ENCODE data around the gene WWOX.
A peak's percentile ranks its signal among the peaks of the same experiment; 100 is the strongest.

Gene WWOX

DNA sequence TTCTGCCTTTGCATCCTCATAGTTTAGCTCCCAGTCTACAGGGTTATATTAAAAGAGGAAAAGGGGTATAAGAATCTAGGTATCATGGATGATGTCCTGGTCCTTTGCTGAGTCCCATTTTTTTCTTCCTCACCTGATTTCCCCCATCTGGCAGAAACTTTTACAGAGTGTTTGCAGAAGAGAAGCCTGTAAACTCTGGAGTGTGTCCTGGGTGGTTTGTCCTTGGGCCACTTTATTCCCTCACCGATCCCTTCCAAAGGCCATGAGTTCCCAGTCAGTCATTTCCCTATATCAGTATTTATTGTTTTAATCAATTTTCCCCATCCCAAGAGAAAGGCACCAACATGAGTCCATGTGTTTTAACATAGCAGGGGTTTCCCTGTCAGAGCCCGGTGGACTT, 638.2 kb downstream of the WWOX start:
- DNase-seq (ENCODE audit: low read depth in 3 of 3): no peak

DNA sequence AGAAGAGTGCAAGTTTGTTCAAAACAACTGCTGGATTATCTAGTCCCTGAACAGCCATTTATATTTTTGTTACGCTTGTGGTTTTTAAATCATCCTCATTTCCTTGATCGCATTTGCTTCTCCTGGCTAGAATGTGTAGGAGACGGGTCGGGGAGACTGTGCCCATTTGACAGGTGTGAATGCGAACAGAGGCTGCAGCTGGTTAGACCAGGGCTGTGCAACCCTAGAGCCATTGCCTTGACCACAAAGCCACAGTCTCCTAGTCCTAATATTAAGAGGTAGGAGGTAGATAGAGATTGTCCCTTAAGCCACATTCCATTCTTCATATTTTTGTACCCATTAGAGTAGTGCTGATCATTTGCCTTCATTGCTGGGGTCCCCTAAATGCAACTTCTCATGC, 639.1 kb downstream of the WWOX start:
- DNase-seq (ENCODE audit: low read depth in 3 of 3): no peak

DNA sequence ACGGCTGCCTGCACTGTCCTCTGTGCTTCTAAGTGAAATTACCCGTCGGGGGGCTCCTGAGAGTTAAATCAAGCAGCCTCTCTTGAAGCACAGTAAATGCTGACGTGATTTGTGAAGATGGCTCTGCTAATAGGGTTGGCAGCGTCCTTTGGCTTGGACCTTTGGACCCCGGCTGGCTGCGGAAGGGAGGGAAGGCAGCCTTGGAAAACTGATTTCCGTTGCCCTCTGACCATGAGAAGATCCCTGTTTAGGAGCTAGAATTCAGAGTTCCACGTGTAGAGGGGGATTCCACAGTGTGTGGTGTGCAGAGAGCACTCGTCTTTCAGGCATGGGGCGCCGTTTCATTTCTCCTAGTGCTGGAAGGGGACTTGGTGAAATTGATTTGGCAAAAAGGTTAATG, 640.8 kb downstream of the WWOX start:
- DNase-seq (ENCODE audit: low read depth in 3 of 3): no peak

DNA sequence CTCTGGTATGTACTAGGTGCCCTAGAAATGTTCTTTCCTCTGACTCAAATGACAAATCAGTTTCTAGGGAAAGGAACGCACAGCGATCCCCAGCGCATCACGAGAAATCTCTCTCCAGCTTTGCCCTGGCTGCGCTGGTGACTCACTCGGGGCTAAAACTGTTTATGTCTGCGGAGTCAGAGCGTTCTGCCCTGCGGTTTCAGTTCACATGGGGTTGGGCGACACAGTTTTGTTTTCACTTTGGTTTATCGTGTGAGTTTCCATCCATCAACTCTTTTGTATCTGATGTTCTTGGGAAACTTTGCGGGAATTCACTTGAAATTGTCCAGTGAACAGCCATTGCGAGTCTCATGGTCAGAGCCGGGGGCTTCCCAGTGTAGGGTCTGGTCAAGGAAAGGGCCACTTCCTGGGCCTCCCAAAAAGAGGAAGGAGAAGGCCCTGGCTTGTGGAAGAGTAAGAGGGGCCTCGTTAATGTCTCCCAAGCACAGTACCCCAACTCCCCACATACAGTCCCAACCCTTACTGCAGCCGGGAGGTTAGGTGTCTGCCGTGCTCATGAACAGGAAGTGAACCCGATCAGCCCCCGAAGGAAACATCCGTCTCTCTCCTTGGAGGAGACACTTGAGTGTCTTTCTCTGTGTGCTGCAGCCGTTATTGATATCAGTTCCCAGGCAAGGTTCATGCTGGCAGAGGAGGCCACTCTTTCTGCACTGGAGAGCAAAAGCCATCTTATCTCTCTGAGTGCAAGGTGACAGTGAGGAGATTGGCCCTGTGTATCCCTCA, 643.2 kb downstream of the WWOX start:
- peak; percentile 67 to 76 (median 68) for DNase-seq (ENCODE audit: low read depth in 3 of 3)

DNA sequence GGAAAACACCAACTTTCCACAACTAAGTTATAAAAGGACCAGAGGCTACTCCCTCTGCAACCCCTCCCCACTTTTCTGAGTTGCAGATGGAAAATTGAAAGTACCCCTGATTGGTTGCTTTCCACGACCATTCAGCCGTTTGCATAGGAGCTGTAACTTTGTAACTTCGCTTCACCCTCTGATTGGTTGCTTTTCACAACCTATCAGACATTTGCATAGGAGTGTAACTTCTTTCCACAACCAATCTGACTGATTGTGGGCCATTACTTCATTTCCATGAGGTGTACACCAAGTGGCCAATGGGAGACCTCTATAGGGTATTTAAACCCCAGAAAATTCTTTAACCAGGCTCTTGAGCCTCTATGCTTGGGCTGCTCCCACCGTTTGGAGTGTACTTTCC, 644.1 kb downstream of the WWOX start:
- no peak for DNase-seq (ENCODE audit: low read depth in 3 of 3)

DNA sequence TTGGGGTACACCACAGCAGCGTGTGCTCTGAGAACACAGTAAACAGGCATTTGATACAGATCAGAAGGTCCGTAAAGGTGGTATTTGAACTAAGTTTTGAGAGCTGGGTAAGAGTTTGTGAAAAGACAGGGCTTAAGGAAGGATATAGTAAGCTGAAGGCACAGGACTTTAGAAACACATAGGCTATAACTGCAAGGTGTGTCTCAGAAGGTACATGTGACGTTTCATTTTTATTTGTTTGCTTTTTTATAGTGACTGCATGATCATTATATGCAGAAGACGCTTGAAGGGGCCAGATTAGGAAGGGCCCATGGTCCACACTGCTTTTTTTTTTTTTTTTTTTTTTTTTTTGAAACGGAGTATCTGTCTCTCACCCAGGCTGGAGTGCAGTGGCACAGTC, 644.6 kb downstream of the WWOX start:
- DNase-seq (ENCODE audit: low read depth in 3 of 3): no peak

DNA sequence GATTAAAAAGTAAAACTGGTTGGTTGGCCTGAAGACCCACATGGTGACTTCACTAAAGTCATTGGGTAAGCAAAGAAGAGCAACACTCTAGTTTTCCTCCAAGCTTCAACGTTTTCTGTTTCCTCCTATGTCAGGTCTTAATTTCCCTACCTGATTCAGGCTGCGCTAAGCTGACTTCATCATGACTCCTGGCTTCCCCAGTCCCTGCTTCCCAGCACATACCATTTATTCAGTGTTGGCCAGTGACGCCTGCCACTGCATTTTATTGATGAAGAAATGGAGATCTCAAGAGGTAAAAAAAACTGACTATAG, 645.3 kb downstream of the WWOX start:
- no peak for DNase-seq (ENCODE audit: low read depth in 3 of 3)

DNA sequence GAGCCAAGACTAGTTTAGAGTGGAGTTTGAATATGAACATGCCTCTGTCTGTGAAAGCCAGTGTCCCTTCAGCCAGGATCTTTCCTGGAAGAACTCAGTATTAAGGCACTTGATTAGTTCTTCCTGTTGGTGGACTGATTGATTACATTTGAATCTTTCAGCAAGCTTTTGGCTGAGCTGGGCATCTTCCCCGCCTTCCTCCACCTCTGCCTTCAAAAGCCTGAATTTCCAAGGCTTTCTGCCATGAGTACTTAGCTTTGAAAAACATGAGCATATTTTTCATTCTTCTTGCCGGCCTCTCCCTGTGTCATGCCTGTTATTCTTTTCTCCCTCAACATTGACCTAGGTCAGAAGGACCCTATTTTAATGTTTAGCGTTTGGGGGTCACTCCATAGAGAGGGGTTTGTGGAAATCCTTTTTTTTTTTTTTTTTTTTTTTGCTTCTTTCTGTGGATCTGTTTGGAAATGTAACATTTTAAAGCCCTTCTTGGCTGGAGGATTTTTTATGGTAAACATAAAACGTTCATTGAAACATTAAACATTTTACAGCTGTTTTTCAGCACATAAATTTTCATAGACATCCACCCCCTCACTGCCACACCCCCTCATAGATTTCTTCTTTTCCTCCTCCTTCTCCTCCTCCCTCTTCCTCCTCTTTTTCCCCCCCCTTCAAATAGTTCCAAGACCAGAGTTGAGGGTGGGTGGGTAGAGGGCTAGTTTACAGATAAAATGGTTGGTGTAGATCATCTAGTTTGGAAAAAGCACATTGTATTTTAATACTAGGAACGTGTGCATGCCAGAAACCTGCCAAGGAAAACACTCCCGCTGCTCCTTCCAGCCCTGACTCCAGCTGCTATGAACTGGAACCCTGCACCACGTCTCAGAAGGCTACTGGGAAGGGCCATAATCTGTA, 645.9 kb downstream of the WWOX start:
- no peak for DNase-seq (ENCODE audit: low read depth in 3 of 3)

DNA sequence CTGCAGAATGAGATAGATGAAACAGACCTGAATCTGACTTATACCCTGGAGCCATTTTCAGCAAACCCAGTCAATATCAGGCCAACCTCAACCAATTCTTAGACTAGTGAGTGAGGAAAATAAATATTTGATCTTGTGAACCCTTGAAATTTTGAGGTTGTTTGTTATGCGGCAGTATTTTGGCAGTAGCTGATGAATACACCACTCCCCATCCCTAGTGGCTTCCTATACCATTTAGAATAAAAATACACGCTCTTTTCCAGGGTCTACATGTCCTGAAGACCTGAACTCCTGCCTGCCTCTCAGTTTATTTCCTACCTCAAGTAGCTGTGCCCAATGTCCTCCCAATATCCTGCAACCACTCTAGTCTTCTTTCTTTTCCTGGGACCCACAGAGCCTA, 647.3 kb downstream of the WWOX start:
- no peak for DNase-seq (ENCODE audit: low read depth in 3 of 3)

DNA sequence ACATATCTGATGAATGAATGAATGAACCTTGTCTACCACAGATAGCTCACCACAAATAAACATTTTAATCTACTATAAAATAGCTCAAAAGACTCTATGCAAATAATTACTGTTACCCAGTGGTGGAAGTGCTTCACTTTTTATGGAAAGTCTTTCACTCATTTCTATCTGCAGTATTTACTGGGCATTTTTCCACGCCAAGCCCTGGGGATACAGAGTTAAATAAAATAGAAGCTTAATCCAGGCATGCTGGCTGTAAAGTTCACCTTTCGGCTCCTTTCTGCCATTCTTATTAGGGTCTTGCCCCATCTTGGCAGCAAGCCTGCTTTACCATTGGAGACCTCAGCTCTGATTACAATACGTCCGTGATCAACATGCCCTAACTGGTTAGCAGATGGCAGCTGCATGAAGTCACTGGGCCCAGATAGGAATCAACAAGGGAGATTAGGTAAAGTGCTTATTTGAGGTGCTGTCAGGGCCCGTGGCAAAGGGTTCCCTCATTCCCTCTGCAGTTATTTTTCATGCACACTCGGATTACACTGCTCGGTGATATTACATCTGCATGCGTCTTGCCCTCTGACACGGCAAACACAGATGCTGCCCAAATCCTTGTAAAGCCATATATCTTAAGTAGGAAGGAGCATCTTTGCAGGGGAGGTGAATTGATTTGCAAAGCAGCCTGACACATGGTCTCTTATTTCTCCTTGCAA, 648.9 kb downstream of the WWOX start:
- DNase-seq (ENCODE audit: low read depth in 3 of 3): no peak

DNA sequence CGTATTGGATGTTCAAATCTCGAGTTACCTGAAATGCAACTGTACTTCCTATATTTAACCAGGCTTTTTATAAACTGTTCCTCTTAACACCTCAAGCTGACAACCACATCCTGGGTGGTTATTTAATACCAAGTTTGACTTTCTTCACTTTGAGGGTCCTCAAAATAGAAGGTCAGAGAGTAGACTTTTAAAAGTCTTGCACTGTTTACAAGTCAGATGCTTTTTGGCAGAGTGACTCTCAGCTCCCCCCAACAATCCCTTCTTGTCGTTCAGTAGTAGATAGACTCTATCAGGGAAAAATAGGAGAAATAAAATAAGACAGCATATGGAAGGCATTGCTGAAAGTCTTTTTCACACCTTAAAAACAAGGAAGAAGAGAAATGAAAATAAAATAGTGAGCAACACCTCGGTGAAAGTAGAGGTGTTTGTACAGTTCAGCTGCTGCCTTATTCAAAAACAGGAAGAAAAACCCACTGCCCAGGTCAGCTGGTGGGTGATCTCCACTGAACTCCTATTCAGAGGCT, 650.4 kb downstream of the WWOX start:
- no peak for DNase-seq (ENCODE audit: low read depth in 3 of 3)

DNA sequence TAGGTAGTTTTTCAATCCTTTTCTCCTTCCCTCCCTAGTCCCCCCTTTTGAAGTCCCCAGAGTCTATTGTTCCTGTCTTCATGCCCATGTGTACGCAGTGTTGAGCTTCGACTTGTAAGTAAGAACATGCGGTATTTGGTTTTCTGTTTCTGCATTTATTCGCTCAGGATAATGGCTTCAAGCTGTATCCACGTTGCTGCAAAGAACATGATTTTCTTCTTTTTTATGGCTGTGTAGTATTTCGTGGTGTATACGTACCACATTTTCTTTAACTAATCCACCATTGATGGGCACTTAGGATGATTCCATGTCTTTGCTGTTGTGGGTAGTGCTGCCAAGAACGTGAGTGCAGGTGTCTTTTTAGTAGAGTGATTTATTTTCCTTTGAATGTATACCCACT, 651.2 kb downstream of the WWOX start:
- no peak for DNase-seq (ENCODE audit: low read depth in 3 of 3)

DNA sequence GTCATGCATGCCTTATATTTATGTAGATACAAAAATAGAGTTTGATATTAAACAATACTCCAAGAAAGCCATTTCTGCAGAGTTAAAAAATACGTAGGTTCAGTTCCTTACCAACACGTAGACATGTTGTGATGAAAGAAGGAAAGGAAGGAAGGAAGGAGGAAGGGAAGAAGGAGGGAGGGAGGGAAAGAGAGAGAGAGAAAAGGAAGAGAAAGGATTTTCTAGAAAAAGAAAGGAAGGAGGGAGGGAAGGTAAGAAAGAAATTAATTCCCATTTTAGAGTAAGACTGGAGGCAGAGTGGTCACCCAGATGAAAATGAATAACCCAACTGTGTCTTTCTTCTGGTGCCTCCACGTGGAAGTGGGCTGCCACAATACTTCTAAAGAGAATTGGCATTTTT, 652.1 kb downstream of the WWOX start:
- DNase-seq (ENCODE audit: low read depth in 3 of 3): no peak

DNA sequence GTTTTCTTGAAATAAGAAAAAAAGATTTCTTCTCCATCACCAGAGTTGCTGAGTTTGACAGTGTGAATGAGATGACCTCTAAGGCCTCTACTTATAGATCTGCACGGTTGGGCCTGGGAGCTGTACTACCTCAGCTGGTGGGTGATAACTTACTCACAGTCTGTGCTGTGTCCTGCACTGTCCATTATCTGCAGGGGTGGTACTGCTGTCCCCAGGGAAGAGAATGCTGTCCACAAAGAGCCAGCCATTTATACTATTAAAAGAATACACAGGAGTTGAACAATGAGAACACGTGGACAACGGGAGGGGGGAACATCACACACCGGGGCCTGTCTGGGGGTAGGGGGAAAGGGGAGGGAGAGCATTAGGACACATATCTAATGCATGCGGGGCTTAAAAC, 655.3 kb downstream of the WWOX start:
- no peak for DNase-seq (ENCODE audit: low read depth in 3 of 3)

DNA sequence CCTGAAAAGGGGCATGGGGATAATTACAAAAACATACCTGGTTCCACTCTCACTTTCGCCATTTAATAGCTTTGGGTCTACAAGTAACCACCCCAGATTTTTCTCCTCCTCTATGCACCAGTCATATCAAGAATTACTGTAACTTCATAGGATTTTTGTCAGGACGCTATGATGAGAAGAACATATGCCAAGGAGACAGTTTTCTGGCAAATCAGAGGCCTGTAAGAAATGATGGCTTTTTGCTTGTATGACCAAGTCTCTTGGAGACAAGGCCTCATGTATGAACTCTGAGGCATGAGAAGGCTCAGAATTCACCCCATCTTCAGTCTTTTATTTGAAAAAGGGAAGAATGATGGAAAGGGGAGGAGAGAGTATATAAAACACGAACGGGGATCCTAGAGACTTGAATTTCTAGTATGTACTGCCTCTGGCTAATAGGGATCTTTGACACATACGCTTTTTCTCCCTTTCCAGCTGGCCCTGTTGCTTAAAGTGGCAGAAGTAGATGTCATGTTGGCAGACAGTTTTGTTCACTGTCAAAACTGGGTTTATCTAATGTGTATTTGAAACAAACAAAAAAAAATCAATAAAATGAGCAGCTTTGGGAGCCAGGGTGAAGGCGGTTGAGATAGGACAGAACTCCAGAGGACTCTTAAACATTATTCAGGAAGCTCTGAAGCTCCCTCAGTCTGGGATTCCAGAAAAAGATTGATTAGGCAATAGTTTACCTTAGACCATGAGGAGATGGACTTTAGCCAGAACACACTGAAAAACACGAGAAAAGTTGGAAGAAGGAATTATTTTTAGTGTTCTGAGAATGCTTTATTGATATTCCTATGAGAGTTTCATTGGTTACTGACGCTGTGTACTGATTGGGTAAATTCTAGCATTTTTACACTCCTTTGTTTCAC, 656.6 kb downstream of the WWOX start:
- no peak for DNase-seq (ENCODE audit: low read depth in 3 of 3)

DNA sequence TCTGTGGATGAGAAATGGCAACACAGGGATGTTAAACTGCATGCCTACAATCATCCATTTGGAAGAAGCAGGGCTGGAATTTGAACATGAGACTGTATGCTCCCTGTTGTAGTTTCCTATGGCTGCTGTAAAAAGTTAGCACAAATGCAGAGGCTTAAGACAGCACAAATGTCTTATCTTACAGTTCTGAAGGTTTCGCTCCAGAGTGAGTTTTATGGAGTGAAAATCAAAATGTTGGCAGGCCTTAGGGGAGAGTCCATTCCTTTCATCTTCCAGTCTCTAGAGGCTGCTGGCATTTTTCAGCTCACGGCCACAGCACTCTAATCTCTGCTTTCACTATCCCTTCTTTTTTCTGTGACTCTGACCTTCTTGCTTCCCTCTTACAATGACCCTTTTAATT, 660.1 kb downstream of the WWOX start:
- no peak for DNase-seq (ENCODE audit: low read depth in 3 of 3)

DNA sequence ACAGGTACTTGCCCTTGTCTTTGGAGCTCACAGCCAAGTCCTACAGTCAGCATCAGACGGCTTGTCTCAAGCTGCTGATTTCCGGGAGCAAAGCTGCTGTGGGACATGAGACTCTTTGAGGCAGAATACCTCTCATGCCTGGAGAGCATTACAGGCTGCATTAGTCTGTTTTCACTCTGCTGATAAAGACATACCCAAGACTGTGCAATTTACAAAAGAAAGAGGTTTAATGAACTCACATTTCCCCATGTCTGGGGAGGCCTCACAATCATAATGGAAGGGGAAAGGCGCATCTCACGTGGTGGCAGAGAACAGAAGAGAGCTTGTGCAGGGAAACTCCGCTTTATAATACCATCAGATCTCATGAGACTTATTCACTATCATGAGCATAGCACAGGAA, 661.2 kb downstream of the WWOX start:
- no peak for DNase-seq (ENCODE audit: low read depth in 3 of 3)

DNA sequence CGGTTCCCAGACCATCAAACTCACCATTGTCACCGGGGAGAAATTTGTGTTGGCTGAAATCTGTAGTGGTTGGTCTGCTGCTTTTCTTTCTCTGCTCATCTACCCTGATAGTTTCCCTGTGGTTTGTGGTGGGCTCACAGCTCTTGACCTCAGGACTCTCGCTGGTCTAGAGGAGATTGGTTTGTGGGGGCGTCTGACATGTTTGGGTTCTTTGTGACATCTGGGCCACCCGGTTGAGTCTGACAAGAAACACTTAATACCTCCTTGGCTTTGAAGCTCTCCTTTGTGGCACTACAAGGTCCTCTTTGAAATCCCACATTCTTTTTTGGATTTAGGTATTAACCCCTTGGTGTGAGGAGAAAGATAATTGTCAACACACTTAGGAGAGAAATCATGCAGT, 662.0 kb downstream of the WWOX start:
- DNase-seq (ENCODE audit: low read depth in 3 of 3): no peak

DNA sequence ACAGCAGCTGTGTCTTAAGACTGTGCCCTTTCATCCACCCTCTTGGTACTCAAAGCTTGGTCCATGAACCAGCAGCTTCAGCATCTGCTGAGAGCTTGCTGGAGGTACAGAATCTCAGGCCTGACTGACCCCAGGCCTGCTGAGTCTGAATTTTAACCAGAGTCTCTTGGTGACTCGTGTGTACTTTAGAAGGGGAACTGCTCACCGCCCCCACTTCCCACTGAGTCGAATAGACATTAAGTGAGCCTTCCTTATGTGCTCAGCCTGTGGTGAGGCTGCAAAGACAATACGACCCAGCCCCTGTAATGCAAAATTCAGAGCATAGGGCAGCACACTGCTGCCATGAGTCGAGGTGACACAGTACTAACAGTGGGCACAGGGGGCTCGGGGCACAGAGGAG, 662.8 kb downstream of the WWOX start:
- no peak for DNase-seq (ENCODE audit: low read depth in 3 of 3)

DNA sequence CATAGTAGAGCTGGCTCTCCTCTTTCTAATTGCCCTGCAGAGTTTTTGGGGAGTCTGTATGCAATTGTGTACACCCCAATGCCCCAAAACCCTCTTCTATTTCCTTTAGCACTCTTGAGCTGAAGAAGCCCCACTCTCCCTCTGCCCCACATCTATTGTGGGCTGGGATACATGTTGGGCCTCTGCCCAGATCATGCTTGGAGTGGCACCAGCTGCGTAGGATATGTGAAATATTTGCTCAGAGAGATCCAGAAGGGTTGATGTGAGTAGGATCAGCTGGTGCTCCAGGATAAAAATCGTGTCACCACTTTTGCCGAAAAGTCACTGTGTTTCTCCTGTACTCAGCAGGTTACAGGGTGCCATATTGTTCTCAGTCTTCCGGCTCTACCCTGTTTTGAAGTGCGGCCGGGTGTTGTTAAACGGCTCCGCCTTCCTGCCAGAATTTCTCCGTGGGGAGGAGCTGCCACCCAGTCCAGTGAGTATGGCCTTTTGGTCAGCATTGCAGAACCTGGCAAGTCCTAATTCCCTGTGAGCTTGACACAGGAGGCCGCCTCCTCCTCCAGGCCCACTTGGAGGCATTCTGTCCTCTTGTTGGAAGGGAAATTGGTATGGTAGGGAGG, 664.5 kb downstream of the WWOX start:
- DNase-seq (ENCODE audit: low read depth in 3 of 3): no peak

DNA sequence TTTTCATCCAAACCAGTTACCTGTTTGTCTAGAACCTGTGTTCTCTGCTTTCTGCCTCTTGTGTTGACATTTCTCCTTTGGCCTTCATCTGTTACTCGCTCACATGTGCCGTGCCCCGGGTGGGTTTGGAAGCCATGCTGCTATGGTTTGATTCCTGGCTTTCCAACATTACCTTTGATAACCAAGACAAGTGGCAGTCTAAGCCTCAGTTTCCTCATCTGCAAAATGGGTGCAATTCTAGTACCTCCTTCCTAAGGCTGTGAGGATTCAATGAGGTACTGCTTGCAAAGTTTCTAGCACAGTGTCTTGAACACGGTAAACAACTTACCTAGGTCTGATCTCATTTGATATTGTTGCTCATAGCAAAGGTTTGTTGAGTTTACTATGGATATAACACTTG, 665.0 kb downstream of the WWOX start:
- DNase-seq (ENCODE audit: low read depth in 3 of 3): no peak

Measured in stimulated activated CD4-positive, alpha-beta T cell treated with anti-CD3 and anti-CD28 coated beads, TNF-alpha, amount 100 ng/mL, for 48 hours (primary cell).